HFFc6 (cell line): ENCODE measurements around the gene ERMARD. TPM values are rescaled to one million over a fixed set of nuclear protein-coding genes. Genes with fewer than 3 reads are reported as not detected.

Experiments
- DNase-seq: peaks from one replicate; pipeline ENCODE4 v3.0.0-alpha.2; 2018
- H3K27ac Mint-ChIP-seq: 2 replicates; pipeline ENCODE4 v1.8.0; 2020; ENCODE audit warnings: mild to moderate bottlenecking, mixed read lengths
- H3K27me3 Mint-ChIP-seq: 2 replicates; pipeline ENCODE4 v1.8.0; 2021; ENCODE audit warnings: mild to moderate bottlenecking, moderate library complexity, mixed read lengths; ENCODE audit not compliant: insufficient read depth
- H3K36me3 Mint-ChIP-seq: 2 replicates; pipeline ENCODE4 v1.8.0; 2021; ENCODE audit warnings: low read depth, mixed read lengths
- H3K4me1 Mint-ChIP-seq: 2 replicates; pipeline ENCODE4 v1.8.0; 2020; ENCODE audit warnings: low read depth, mixed read lengths
- H3K4me3 Mint-ChIP-seq: 2 replicates; pipeline ENCODE4 v1.8.0; 2020; ENCODE audit warnings: mild to moderate bottlenecking, moderate library complexity, mixed read lengths
- H3K9me3 Mint-ChIP-seq: 2 replicates; pipeline ENCODE4 v1.8.0; 2020; ENCODE audit warnings: mild to moderate bottlenecking, mixed read lengths
- CTCF ChIP-seq: fragments of 200-600 bp; sonication (generic); IDR thresholded peaks from 2 replicates; pipeline ENCODE4 v1.5.0; 2021; ENCODE audit warnings: antibody characterized with exemption, mild to moderate bottlenecking
- total RNA-seq, 6 experiments: library from RNA; stranded (reverse); fragmentation: NEBNext Ultra II Directional; extraction: Animal tissue kit (Norgen Biotek cat#: 25700); gene quantifications; 2 replicates in 1 of 6; 3 replicates in 5 of 6; pipeline ENCODE4 v1.2.3, GENCODE V29; 2021

The ERMARD gene
- total RNA-seq, 6 experiments from 2014 or later = 13.7 to 17.5 (median 15.9) TPM

DNA sequence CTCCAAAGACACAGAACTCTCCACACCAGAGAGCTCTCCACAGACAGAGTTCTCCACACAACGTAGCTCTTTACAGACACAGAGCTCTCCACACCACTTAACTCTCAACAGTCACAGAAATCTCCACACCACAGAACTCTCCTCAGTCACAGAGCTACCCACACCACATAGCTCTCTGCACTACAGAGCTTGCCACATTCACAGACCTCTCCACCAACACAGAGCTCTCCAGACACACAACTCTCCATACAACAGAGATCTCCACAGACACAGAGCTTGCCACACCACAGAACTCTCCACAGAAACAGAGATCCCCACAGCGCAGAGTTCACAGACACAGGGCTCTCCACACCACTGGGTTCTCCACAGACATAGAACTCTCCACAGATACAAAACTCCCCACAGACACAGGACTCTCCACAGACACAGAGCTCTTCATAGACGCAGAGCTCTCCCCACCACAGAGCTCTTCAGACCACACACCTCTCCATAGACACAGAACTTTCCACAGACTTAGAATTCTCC, 52.5 kb downstream of the ERMARD start:
- H3K36me3 Mint-ChIP-seq = no peaks in the 10 kb centered on the region
- no peak for DNase-seq
- H3K4me1 Mint-ChIP-seq = peaks cover 8% of the 10 kb centered on the region
- no peak overlapping the region for H3K27ac Mint-ChIP-seq
- no peak for TF ChIP-seq CTCF
- no peak overlapping the region for H3K4me3 Mint-ChIP-seq
- no peaks in the 10 kb centered on the region for H3K9me3 Mint-ChIP-seq
- peaks cover 11% of the 10 kb centered on the region for H3K27me3 Mint-ChIP-seq

GRCh38 chr6:169804427-169804826, 53.0 kb downstream of the ERMARD start:
- no peak overlapping the region for H3K4me3 Mint-ChIP-seq
- no peaks in the 10 kb centered on the region for H3K36me3 Mint-ChIP-seq
- no peak overlapping the region for H3K27ac Mint-ChIP-seq
- H3K4me1 Mint-ChIP-seq = peaks cover 8% of the 10 kb centered on the region
- peaks cover 9% of the 10 kb centered on the region for H3K27me3 Mint-ChIP-seq
- TF ChIP-seq CTCF = no peak
- no peaks in the 10 kb centered on the region for H3K9me3 Mint-ChIP-seq
- no peak for DNase-seq

GRCh38 chr6:169805242-169805838, 53.9 kb downstream of the ERMARD start:
- TF ChIP-seq CTCF = no peak
- Mint-ChIP-seq H3K27me3 (peaks cover 8% of the 10 kb centered on the region), H3K27ac (no peak overlapping the region), H3K36me3 (no peaks in the 10 kb centered on the region), H3K9me3 (no peaks in the 10 kb centered on the region), H3K4me3 (no peak overlapping the region), H3K4me1 (peaks cover 6% of the 10 kb centered on the region)
- DNase-seq = no peak

GRCh38 chr6:169806701-169807100, 55.3 kb downstream of the ERMARD start:
- H3K9me3 Mint-ChIP-seq = no peaks in the 10 kb centered on the region
- no peaks in the 10 kb centered on the region for H3K36me3 Mint-ChIP-seq
- H3K27me3 Mint-ChIP-seq = peaks cover 10% of the 10 kb centered on the region
- H3K4me3 Mint-ChIP-seq = no peak overlapping the region
- no peaks in the 10 kb centered on the region for H3K4me1 Mint-ChIP-seq
- TF ChIP-seq CTCF = no peak
- H3K27ac Mint-ChIP-seq = no peak overlapping the region
- no peak for DNase-seq

GRCh38 chr6:169807229-169807628, 55.8 kb downstream of the ERMARD start:
- H3K27ac Mint-ChIP-seq = no peak overlapping the region
- TF ChIP-seq CTCF = no peak
- H3K4me1 Mint-ChIP-seq = no peaks in the 10 kb centered on the region
- no peaks in the 10 kb centered on the region for H3K9me3 Mint-ChIP-seq
- no peaks in the 10 kb centered on the region for H3K36me3 Mint-ChIP-seq
- H3K27me3 Mint-ChIP-seq = peaks cover 15% of the 10 kb centered on the region
- no peak for DNase-seq
- no peak overlapping the region for H3K4me3 Mint-ChIP-seq
